ENCODE results near the gene CREB5.

DNA sequence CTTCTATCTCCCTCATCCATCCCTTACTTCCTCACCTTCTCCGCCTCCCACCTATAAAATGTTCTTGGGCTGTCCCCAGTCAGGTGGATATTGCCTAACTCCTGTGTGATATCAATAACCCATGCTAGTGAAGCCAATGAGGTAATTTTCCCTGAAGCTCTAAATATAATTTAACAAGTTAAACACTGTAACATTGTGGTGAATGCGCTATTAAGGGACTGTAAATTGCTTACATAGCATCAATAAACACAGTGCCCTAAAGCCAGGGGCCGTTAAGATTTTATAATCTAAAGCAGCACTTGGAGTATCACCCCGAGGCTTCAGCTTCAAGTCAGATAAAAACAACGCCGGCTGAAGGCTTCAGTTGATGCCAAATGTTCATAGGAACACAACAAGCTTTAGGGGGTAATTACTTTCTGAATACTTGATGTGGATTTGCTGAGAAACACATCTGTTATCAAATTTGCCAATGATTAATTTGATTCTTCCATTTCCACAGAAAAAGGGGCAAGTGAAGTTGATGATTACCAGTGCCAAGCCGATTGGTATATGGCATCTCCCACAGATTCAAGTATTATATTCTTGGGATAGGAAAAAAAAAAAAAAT, 138.4 kb downstream of the CREB5 start:
- TF ChIP-seq, protein P1, sequence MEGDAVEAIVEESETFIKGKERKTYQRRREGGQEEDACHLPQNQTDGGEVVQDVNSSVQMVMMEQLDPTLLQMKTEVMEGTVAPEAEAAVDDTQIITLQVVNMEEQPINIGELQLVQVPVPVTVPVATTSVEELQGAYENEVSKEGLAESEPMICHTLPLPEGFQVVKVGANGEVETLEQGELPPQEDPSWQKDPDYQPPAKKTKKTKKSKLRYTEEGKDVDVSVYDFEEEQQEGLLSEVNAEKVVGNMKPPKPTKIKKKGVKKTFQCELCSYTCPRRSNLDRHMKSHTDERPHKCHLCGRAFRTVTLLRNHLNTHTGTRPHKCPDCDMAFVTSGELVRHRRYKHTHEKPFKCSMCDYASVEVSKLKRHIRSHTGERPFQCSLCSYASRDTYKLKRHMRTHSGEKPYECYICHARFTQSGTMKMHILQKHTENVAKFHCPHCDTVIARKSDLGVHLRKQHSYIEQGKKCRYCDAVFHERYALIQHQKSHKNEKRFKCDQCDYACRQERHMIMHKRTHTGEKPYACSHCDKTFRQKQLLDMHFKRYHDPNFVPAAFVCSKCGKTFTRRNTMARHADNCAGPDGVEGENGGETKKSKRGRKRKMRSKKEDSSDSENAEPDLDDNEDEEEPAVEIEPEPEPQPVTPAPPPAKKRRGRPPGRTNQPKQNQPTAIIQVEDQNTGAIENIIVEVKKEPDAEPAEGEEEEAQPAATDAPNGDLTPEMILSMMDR (IDR thresholded peaks at IDR 0.05) = no peak
- no peak for TF ChIP-seq POLR2A (IDR thresholded peaks at IDR 0.05)
